OCI-LY1 (cell line): ENCODE results near the gene ZNF891.

ENCODE experiments used
- H2AFZ ChIP-seq: fragments of 200-600 bp; sonication (generic), shearing (Covaris generic); 2 replicates; pipeline ENCODE4 v1.6.0; 2014; ENCODE audit warnings: antibody characterized with exemption, mild to moderate bottlenecking, low read length
- H3F3A ChIP-seq: fragments of 200-600 bp; sonication (generic), shearing (Covaris generic); 2 replicates; pipeline ENCODE4 v1.6.0; 2014; ENCODE audit warnings: mild to moderate bottlenecking, antibody characterized with exemption, low read length, moderate library complexity; ENCODE audit not compliant: insufficient read depth
- H3K27ac ChIP-seq: fragments of 200-600 bp; sonication (generic); 2 replicates; pipeline ENCODE4 v1.5.1; 2014; ENCODE audit warnings: low read length, mixed run types, mild to moderate bottlenecking, low read depth; ENCODE audit not compliant: poor library complexity, severe bottlenecking
- H3K27me3 ChIP-seq: fragments of 200-600 bp; sonication (generic); 2 replicates; pipeline ENCODE4 v1.6.0; 2014; ENCODE audit warnings: antibody characterized with exemption, mild to moderate bottlenecking, low read length, moderate library complexity; ENCODE audit not compliant: insufficient read depth
- H3K36me3 ChIP-seq: fragments of 200-600 bp; sonication (generic); 2 replicates; pipeline ENCODE4 v1.6.1; 2014; ENCODE audit warnings: mild to moderate bottlenecking, antibody characterized with exemption, low read length, moderate library complexity, mixed read lengths; ENCODE audit not compliant: insufficient read depth
- H3K4me1 ChIP-seq: fragments of 200-600 bp; sonication (generic); 2 replicates; pipeline ENCODE4 v1.5.1; 2014; ENCODE audit warnings: mild to moderate bottlenecking, low read length, moderate library complexity; ENCODE audit not compliant: insufficient read depth, severe bottlenecking
- H3K4me2 ChIP-seq: fragments of 200-600 bp; sonication (generic), shearing (Covaris generic); 2 replicates; pipeline ENCODE4 v1.6.1; 2014; ENCODE audit warnings: low read length
- H3K4me3 ChIP-seq: fragments of 200-600 bp; sonication (generic); 2 replicates; pipeline ENCODE4 v1.5.1; 2014; ENCODE audit warnings: low read length, low read depth, mild to moderate bottlenecking, mixed read lengths; ENCODE audit not compliant: poor library complexity, severe bottlenecking
- H3K79me2 ChIP-seq: fragments of 200-600 bp; shearing (Covaris generic); 2 replicates; pipeline ENCODE4 v1.6.1; 2016; ENCODE audit warnings: mixed run types, low read length, mixed read lengths; ENCODE audit not compliant: insufficient read depth
- H3K9ac ChIP-seq: fragments of 200-600 bp; sonication (generic), shearing (Covaris generic); 2 replicates; pipeline ENCODE4 v1.6.1; 2014; ENCODE audit warnings: mild to moderate bottlenecking, low read length, mixed read lengths
- H3K9me2 ChIP-seq: fragments of 200-600 bp; sonication (generic), shearing (Covaris generic); 2 replicates; pipeline ENCODE4 v1.6.1; 2014; ENCODE audit warnings: low read depth, mild to moderate bottlenecking, low read length, mixed read lengths
- H3K9me3 ChIP-seq: fragments of 200-600 bp; shearing (Covaris generic); 2 replicates; pipeline ENCODE4 v1.6.1; 2014; ENCODE audit warnings: low read length, mixed read lengths
- H4K20me1 ChIP-seq: fragments of 200-600 bp; sonication (generic), shearing (Covaris generic); 2 replicates; pipeline ENCODE4 v1.6.0; 2016; ENCODE audit warnings: mild to moderate bottlenecking, low read length; ENCODE audit not compliant: insufficient read depth
- CTCF ChIP-seq: fragments of 200-600 bp; sonication (generic), shearing (Covaris generic); IDR thresholded peaks from 2 replicates; pipeline ENCODE4 v1.5.1; 2017; ENCODE audit warnings: mild to moderate bottlenecking, antibody characterized with exemption, low read length, moderate library complexity, mixed read lengths
- EZH2 ChIP-seq: fragments of 200-600 bp; sonication (generic), shearing (Covaris generic); IDR thresholded peaks from 2 replicates; pipeline ENCODE4 v1.8.0; 2017; ENCODE audit warnings: borderline replicate concordance, mixed run types, mild to moderate bottlenecking, antibody characterized with exemption, low read length, moderate library complexity, mixed read lengths

The ZNF891 gene

GRCh38 chr12:133061954-133062353 is 68.1 kb downstream of the ZNF891 start:
- H2AFZ ChIP-seq, result no peak overlapping the region
- H3F3A ChIP-seq, result 0 out of 2 replicates have a peak, but pooled peaks cover 4% of the 10 kb centered on the region
- no peak for TF ChIP-seq CTCF
- no peak for TF ChIP-seq EZH2
- H3K4me2 ChIP-seq, result no peak overlapping the region
- H3K79me2 ChIP-seq, result no peaks in the 10 kb centered on the region
- H3K27ac ChIP-seq, result no peak overlapping the region
- no peaks in the 10 kb centered on the region for H3K9me2 ChIP-seq
- peaks cover 17% of the 10 kb centered on the region for H3K36me3 ChIP-seq
- no peak overlapping the region for H3K4me3 ChIP-seq
- H3K9me3 ChIP-seq, result peaks cover 86% of the 10 kb centered on the region
- H4K20me1 ChIP-seq, result no peaks in the 10 kb centered on the region
- H3K9ac ChIP-seq, result no peak overlapping the region
- no peaks in the 10 kb centered on the region for H3K4me1 ChIP-seq
- H3K27me3 ChIP-seq, result no peaks in the 10 kb centered on the region

- Histone ChIP-seq H3K4me3 (no peak overlapping the region), H3K9me2 (no peaks in the 10 kb centered on the region), H3K79me2 (no peaks in the 10 kb centered on the region), H3K9ac (no peak overlapping the region), H3K4me2 (no peak overlapping the region), H3K36me3 (peaks cover 47% of the 10 kb centered on the region), H4K20me1 (no peaks in the 10 kb centered on the region), H2AFZ (no peak overlapping the region), H3K27me3 (no peaks in the 10 kb centered on the region), H3K4me1 (no peaks in the 10 kb centered on the region), H3K27ac (no peak overlapping the region), H3F3A (0 out of 2 replicates have a peak, but pooled peaks cover 4% of the 10 kb centered on the region), H3K9me3 (peaks cover 77% of the 10 kb centered on the region)
- TF ChIP-seq CTCF (no peak), EZH2 (no peak)
These were observed 71.6 kb downstream of the ZNF891 start for GRCh38 chr12:133058203-133059113.

GRCh38 chr12:133057446-133057845 is 72.6 kb downstream of the ZNF891 start:
- H3K9me3 ChIP-seq, result peaks cover 71% of the 10 kb centered on the region
- peaks cover 58% of the 10 kb centered on the region for H3K36me3 ChIP-seq
- no peaks in the 10 kb centered on the region for H3K9me2 ChIP-seq
- no peaks in the 10 kb centered on the region for H3K79me2 ChIP-seq
- H3K9ac ChIP-seq, result no peak overlapping the region
- H3K4me1 ChIP-seq, result no peaks in the 10 kb centered on the region
- H3K4me3 ChIP-seq, result no peak overlapping the region
- H2AFZ ChIP-seq, result no peak overlapping the region
- H4K20me1 ChIP-seq, result no peaks in the 10 kb centered on the region
- no peak overlapping the region for H3K4me2 ChIP-seq
- H3F3A ChIP-seq, result 0 out of 2 replicates have a peak, but pooled peaks cover 4% of the 10 kb centered on the region
- TF ChIP-seq EZH2, result no peak
- TF ChIP-seq CTCF, result no peak
- H3K27ac ChIP-seq, result no peak overlapping the region
- no peaks in the 10 kb centered on the region for H3K27me3 ChIP-seq
